K562 (cell line): ENCODE results near the gene RBFOX1. TPM values are rescaled to one million over a fixed set of nuclear protein-coding genes. Genes with fewer than 3 reads are reported as not detected.

Source experiments
- ATAC-seq: fragments of 200-7000 bp; cut with Tn5 transposase; 3 replicates; pipeline ENCODE4 v1.9.1; 2020; ENCODE audit warnings: moderate library complexity
- BruUV-seq: library from RNA; stranded (reverse); fragments of 400-500 nt; replicated peaks from 2 replicates; lab custom pipeline; 2021; lab: Mats Ljungman, UMichigan
- CTCF ChIA-PET: fragments of 300-600 bp; formaldehyde crosslinking; extraction: SDS; loops from one replicate; lab custom pipeline; 2021; ENCODE audit warnings: low intra/inter-chr PET ratio; lab: Yijun Ruan, JAX
- POLR2A ChIA-PET: fragments of 300-600, 350-650 bp; sonication (Branson Sonifier 250); formaldehyde crosslinking; extraction: SDS; loops from one replicate; lab custom pipeline; 2021; ENCODE audit warnings: antibody characterized with exemption, inconsistent platforms; lab: Yijun Ruan, JAX
- DNase-seq, 4 experiments: peaks; one replicate each; pipeline versions ENCODE4 v3.0.0 to v3.0.0-alpha.2; 2011 to 2018; ENCODE audit warnings: low spot score in 3 of 4, mixed read lengths in 3 of 4; ENCODE audit errors: extremely low read depth in 1 of 4
- FAIRE-seq: peaks from 2 replicates; lab custom pipeline; 2011; peaks lifted over from hg19 to GRCh38; lab: Jason Lieb, UNC
- H2AFZ ChIP-seq: 2 replicates; pipeline ENCODE4 v1.6.0; 2011; ENCODE audit warnings: low read depth, low read length, control low read depth, inconsistent platforms
- H3K27ac ChIP-seq: fragments of 200-600 bp; 3 replicates; pipeline ENCODE4 v1.8.0; 2011; ENCODE audit warnings: low read depth, mild to moderate bottlenecking, control low read depth, inconsistent platforms, low read length, moderate library complexity, mixed read lengths; ENCODE audit errors: extremely low read depth
- H3K27me3 ChIP-seq, 2 experiments: fragments of 300-600 bp in 1 of 2; 2 replicates in 1 of 2; 3 replicates in 1 of 2; pipeline versions ENCODE4 v1.6.0 to v1.8.0; 2011; ENCODE audit warnings: inconsistent platforms in 2 of 2, low read length in 2 of 2, mild to moderate bottlenecking in 1 of 2, mixed read lengths in 1 of 2, moderate library complexity in 1 of 2; ENCODE audit not compliant: control insufficient read depth in 2 of 2, insufficient read depth in 2 of 2
- H3K36me3 ChIP-seq: fragments of 300-600 bp; 3 replicates; pipeline ENCODE4 v1.8.0; 2011; ENCODE audit warnings: mild to moderate bottlenecking, low read length, inconsistent platforms; ENCODE audit not compliant: control insufficient read depth, insufficient read depth
- H3K4me1 ChIP-seq, 2 experiments: fragments of 200-600 bp in 1 of 2; replicated peaks in 1 of 2; 2 replicates in 1 of 2; 3 replicates in 1 of 2; pipeline versions ENCODE4 v1.5.1 to v1.8.0; 2011; ENCODE audit warnings: inconsistent platforms in 2 of 2, low read length in 2 of 2, mild to moderate bottlenecking in 1 of 2, mixed read lengths in 1 of 2, moderate library complexity in 1 of 2; ENCODE audit not compliant: control insufficient read depth in 2 of 2, insufficient read depth in 2 of 2
- H3K4me2 ChIP-seq: 2 replicates; pipeline ENCODE4 v1.6.1; 2011; ENCODE audit warnings: low read length, control low read depth, inconsistent platforms, mixed read lengths; ENCODE audit not compliant: insufficient read depth
- H3K4me3 ChIP-seq: fragments of 200-600 bp; sonication (generic), shearing (Covaris generic); 2 replicates; pipeline ENCODE4 v1.5.1; 2016; ENCODE audit warnings: control low read depth, inconsistent platforms
- H3K79me2 ChIP-seq: fragments of 200-600 bp; 3 replicates; pipeline ENCODE4 v1.8.0; 2011; ENCODE audit warnings: low read length, inconsistent platforms; ENCODE audit not compliant: control insufficient read depth, insufficient read depth
- H3K9ac ChIP-seq, 2 experiments: 2 replicates each; pipeline versions ENCODE4 v1.6.0 to v1.6.1; 2011; ENCODE audit warnings: low read depth in 2 of 2, low read length in 2 of 2, control low read depth in 1 of 2, inconsistent platforms in 1 of 2, mild to moderate bottlenecking in 1 of 2, mixed read lengths in 1 of 2; ENCODE audit not compliant: insufficient read depth in 1 of 2
- H3K9me1 ChIP-seq: one replicate; pipeline ENCODE4 v1.6.0; 2011; ENCODE audit warnings: inconsistent platforms, mild to moderate bottlenecking, low read length, moderate library complexity; ENCODE audit not compliant: control insufficient read depth, insufficient read depth
- H3K9me3 ChIP-seq: replicated peaks from 2 replicates; pipeline ENCODE4 v1.5.1; 2011; ENCODE audit warnings: low read depth, low read length, inconsistent platforms; ENCODE audit not compliant: control insufficient read depth, insufficient read depth
- H4K20me1 ChIP-seq: replicated peaks from 2 replicates; pipeline ENCODE4 v1.6.1; 2011; ENCODE audit warnings: low read length, inconsistent platforms, mixed read lengths; ENCODE audit not compliant: control insufficient read depth, insufficient read depth
- NFIC ChIP-seq: fragments of 450-650 bp; IDR thresholded peaks from 2 replicates; pipeline ENCODE4 v1.6.1; 2017; ENCODE audit warnings: mild to moderate bottlenecking, inconsistent platforms
- ZNF354B ChIP-seq: fragments of 250-450 bp; sonication (Bioruptor Pico); IDR thresholded peaks from 2 replicates; pipeline ENCODE4 v1.4.0; 2020
- WGBS: fragments of 100-300 bp; shearing (Covaris generic); methylation state at CpG from one replicate; pipeline ENCODE4 v1.1.6; 2016; ENCODE audit warnings: low coverage, mixed read lengths; ENCODE audit not compliant: insufficient coverage; ENCODE audit errors: missing lambda C conversion rate; 5-methylcytosine and 5-hydroxymethylcytosine counted together
- in situ Hi-C: fragments of 300-500 bp; cut with MboI; formaldehyde crosslinking; loops from 4 replicates; pipeline ENCODE4 v1.15.0; 2018; ENCODE audit warnings: inconsistent platforms, mixed read lengths
- intact Hi-C: fragments of 100-400 bp; cut with micrococcal nuclease; formaldehyde crosslinking; loops from 2 replicates; pipeline ENCODE4 v1.14.2; 2022
- polyA plus RNA-seq, 8 experiments: library from polyadenylated mRNA; depleted of rRNA in 4 of 8; stranded (reverse) in 5 of 8; unstranded in 3 of 8; fragments of >200 nt; fragmentation: Nextera tagmentation in 2 of 8; fragmentation: Illumina TruSeq in 1 of 8; extraction: Ambion mirVana in 2 of 8; extraction: Trizol in 1 of 8; gene quantifications; 2 replicates each; pipeline versions ENCODE4 v1.2.1 to v1.2.3, GENCODE V29; 2011 to 2014; ENCODE audit warnings: inconsistent platforms in 1 of 8, missing spikeins in 1 of 8
- small RNA-seq: library from RNA; depleted of rRNA; stranded (forward); fragments of <200 nt; gene quantifications from one replicate; pipeline ENCODE3, GENCODE V24; 2014
- total RNA-seq, 7 experiments: library from RNA; depleted of rRNA in 6 of 7; stranded (reverse); fragments of >200 nt in 6 of 7; fragmentation: Illumina TruSeq in 2 of 7; extraction: Trizol in 2 of 7; gene quantifications; 2 replicates each; pipeline versions ENCODE4 v1.2.1 to v1.2.3, GENCODE V29; 2011 to 2021; ENCODE audit warnings: low replicate concordance in 1 of 7
- TF ChIP-seq, protein P1 (sequence below): fragments of 250-450 bp; sonication (Bioruptor Pico); IDR thresholded peaks from 2 replicates; pipeline ENCODE4 v1.5.0; 2020; ENCODE audit warnings: mild to moderate bottlenecking
- TF ChIP-seq, protein P2 (sequence below), 2 experiments: fragments of 450-650 bp in 1 of 2; sonication (generic) in 1 of 2; formaldehyde crosslinking in 1 of 2; IDR thresholded peaks in 1 of 2; conservative IDR thresholded peaks in 1 of 2; 2 replicates each; pipeline versions ENCODE4 v1.6.1 to v1.8.1; 2016 to 2023; ENCODE audit warnings: mild to moderate bottlenecking in 2 of 2, moderate library complexity in 2 of 2, inconsistent platforms in 1 of 2, missing genetic modification reagents in 1 of 2

The RBFOX1 gene
- total and polyA plus RNA-seq, 9 of the 15 experiments (the other 6 are each of a cell fraction or from before 2014, with no cell fraction given) = 0.03 TPM; not detected in 8

DNA sequence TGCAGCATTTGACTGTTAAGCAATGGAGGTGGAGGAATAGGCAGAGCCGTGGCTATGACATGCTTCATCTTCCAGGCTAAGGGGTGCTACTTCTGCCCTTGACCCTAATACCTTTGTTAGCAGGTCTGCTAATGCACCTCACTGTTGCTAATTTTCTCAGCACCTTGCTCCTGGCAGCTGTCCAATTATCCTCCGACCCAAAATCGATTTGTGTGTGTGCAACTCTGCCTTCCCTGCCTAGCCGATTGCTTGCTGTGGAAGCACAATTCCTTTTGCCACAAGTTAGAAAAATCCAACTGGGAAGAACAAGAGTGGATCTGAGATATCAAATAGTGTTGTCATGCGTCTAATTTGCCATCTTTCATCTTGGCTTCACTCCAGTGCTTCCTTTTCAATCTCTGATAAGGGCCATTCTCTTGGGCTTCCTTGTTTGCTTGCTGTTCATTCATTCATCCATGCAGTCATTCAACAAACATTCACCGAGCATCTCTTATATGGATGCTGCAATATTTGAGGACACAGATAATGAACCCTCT lies 422.8 kb downstream of the RBFOX1 start:
- ATAC-seq (no peak), FAIRE-seq (no peak), DNase-seq (no peak)
- Histone ChIP-seq H3K4me1 (no peaks in the 10 kb centered on the region), H2AFZ (no peak overlapping the region), H3K27me3 (no peaks in the 10 kb centered on the region), H3K27ac (no peak overlapping the region), H3K4me3 (no peak overlapping the region), H3K79me2 (no peaks in the 10 kb centered on the region), H3K9me1 (no peaks in the 10 kb centered on the region), H3K9ac (no peak overlapping the region), H3K36me3 (no peaks in the 10 kb centered on the region), H3K9me3 (no peaks in the 10 kb centered on the region), H4K20me1 (no peaks in the 10 kb centered on the region), H3K4me2 (no peak overlapping the region)
- no TSS peak for BruUV-seq
- CTCF ChIA-PET = no interaction called here
- POLR2A ChIA-PET = no interaction called here
- WGBS = 3% methylated on average over 6 of the region's 6 CpGs
- TF ChIP-seq, protein P1, sequence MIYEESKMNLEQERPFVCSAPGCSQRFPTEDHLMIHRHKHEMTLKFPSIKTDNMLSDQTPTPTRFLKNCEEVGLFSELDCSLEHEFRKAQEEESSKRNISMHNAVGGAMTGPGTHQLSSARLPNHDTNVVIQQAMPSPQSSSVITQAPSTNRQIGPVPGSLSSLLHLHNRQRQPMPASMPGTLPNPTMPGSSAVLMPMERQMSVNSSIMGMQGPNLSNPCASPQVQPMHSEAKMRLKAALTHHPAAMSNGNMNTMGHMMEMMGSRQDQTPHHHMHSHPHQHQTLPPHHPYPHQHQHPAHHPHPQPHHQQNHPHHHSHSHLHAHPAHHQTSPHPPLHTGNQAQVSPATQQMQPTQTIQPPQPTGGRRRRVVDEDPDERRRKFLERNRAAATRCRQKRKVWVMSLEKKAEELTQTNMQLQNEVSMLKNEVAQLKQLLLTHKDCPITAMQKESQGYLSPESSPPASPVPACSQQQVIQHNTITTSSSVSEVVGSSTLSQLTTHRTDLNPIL = no peak
- TF ChIP-seq NFIC (peak; percentile 61), ZNF354B (CRISPR knock-in tag) (no peak)
- TF ChIP-seq, protein P2, sequence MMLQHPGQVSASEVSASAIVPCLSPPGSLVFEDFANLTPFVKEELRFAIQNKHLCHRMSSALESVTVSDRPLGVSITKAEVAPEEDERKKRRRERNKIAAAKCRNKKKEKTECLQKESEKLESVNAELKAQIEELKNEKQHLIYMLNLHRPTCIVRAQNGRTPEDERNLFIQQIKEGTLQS (IDR thresholded peaks at IDR 0.05) = no peak
- TF ChIP-seq, protein P2 (CRISPR knock-in tag; conservative IDR thresholded peaks at IDR 0.05) = no peak
- in situ Hi-C loops (no loop called here), intact Hi-C loops (no loop called here)

Small RNA genes lying within 50 kb of the gene (small RNA-seq; reads per million reads assigned to genes)
- not detected for gene RF00537
- not detected for gene RF00561
